Transverse colon (tissue), 4 donors: ENCODE data around the gene VWA3B. TPM values are rescaled to one million over a fixed set of nuclear protein-coding genes. Genes with fewer than 3 reads are reported as not detected.
A peak's percentile ranks its signal among the peaks of the same experiment; 100 is the strongest.

Source experiments
- DNase-seq: peaks from one replicate; pipeline ENCODE4 v3.0.0-alpha.2; 2019
- H3K27ac ChIP-seq, 4 donors: fragments of 200-600 bp; sonication (generic); 2 replicates each; pipeline ENCODE4 v1.5.1; 2016 to 2018; ENCODE audit warnings: inconsistent platforms in 4 of 4
- H3K27me3 ChIP-seq: fragments of 200-600 bp; sonication (generic); 2 replicates; pipeline ENCODE4 v1.5.1; 2017; ENCODE audit warnings: inconsistent platforms
- H3K36me3 ChIP-seq, 4 donors: fragments of 200-600 bp; sonication (generic); 2 replicates each; pipeline ENCODE4 v1.5.1; 2017 to 2019; ENCODE audit warnings: inconsistent platforms in 4 of 4
- H3K4me1 ChIP-seq, 4 donors: fragments of 200-600 bp; sonication (generic); 2 replicates each; pipeline ENCODE4 v1.5.1; 2017 to 2020; ENCODE audit warnings: inconsistent platforms in 4 of 4
- H3K4me3 ChIP-seq, 4 donors: fragments of 200-600 bp; sonication (generic); 1 replicate in 1 of 4; 2 replicates in 3 of 4; pipeline versions ENCODE4 v1.5.1 to v1.6.1; 2017 to 2019; ENCODE audit warnings: inconsistent platforms in 4 of 4
- H3K9me3 ChIP-seq, 2 donors: fragments of 200-600 bp; sonication (generic); 2 replicates each; pipeline ENCODE4 v1.5.1; 2017 to 2019; ENCODE audit warnings: inconsistent platforms in 2 of 2
- CTCF ChIP-seq, 5 experiments: fragments of 200-600 bp in 3 of 5; fragments of 450-650 bp in 2 of 5; sonication (generic) in 3 of 5; IDR thresholded peaks; 1 replicate in 2 of 5; 2 replicates in 3 of 5; pipeline ENCODE4 v1.5.1; 2016 to 2017; ENCODE audit warnings: antibody characterized with exemption in 5 of 5, inconsistent platforms in 3 of 5, mild to moderate bottlenecking in 2 of 5, moderate library complexity in 1 of 5
- EP300 ChIP-seq: sonication (generic); formaldehyde crosslinking; IDR thresholded peaks from one replicate; pipeline ENCODE4 v1.6.1; 2017; ENCODE audit warnings: antibody characterized with exemption, low read depth
- POLR2A ChIP-seq: fragments of 450-650 bp; IDR thresholded peaks from one replicate; pipeline ENCODE4 v1.6.1; 2016; ENCODE audit warnings: antibody characterized with exemption, mild to moderate bottlenecking, moderate library complexity
- POLR2AphosphoS5 ChIP-seq, 3 donors: sonication (generic); formaldehyde crosslinking; IDR thresholded peaks; one replicate each; pipeline ENCODE4 v1.6.1; 2016; ENCODE audit warnings: antibody characterized with exemption in 3 of 3
- WGBS, 2 donors: methylation state at CpG; one replicate each; pipeline ENCODE4 v1.1.5; 2018; ENCODE audit warnings: low coverage in 1 of 2; 5-methylcytosine and 5-hydroxymethylcytosine counted together
- in situ Hi-C, 4 donors: fragments of 200-750 bp; cut with MboI; loops; one replicate each; pipeline versions ENCODE4 v1.15.0 to v1.15.1; 2017; ENCODE audit warnings: low sequenced_read_pairs in 3 of 4, low pct_ligation_motif_present in 1 of 4, low pct_unique_long_range_greater_than_20kb in 1 of 4
- intact Hi-C: fragments of 100-400 bp; cut with DNase I; formaldehyde crosslinking; loops from one replicate; pipeline ENCODE4 v1.15.1; 2023; ENCODE audit warnings: low total_unique reads
- total RNA-seq, 4 donors: library from RNA; depleted of rRNA; stranded (reverse); fragments of >200 nt; gene quantifications; one replicate each; pipeline ENCODE4 v1.1.0, GENCODE V29; 2016

VWA3B gene
- total RNA-seq, 4 donors from 2014 or later = 0.41 to 0.48 TPM; not detected in 2

- peak; percentile 15 for DNase-seq
- peaks cover 74% of the 10 kb centered on the region for H3K27me3 ChIP-seq
- no peak within 1 kb of the TSS for H3K27ac ChIP-seq
- no peaks in the 10 kb centered on the region for H3K36me3 ChIP-seq
- WGBS, 2 donors = 21% methylated on average over 69 of the region's 72 CpGs; no CpG with 5 or more reads in 1 of the 2 donors
- peak within 1 kb of the TSS in 2 of 4 donors; percentile 18 to 37 for H3K4me3 ChIP-seq
- H3K4me1 ChIP-seq = peaks cover 0 to 15% (median 9%) of the 10 kb centered on the region in 4 donors
- TF ChIP-seq POLR2AphosphoS5 (IDR thresholded peaks at IDR 0.05) (no peak), POLR2A (no peak), EP300 (no peak), CTCF (IDR thresholded peaks at IDR 0.05) (no peak)
- in situ Hi-C loops (no loop called here), intact Hi-C loops (no loop called here)
- H3K9me3 ChIP-seq = no peaks in the 10 kb centered on the region
Observed at GRCh38 chr2:98346311-98347236, 259.6 kb downstream of the VWA3B start, which contains the start of gene CNGA3. CNGA3 (plus strand) TSS chr2:98346456; CDS start chr2:98369976, 23,520 bp downstream.

GRCh38 chr2:98347298-98348065 lies 260.5 kb downstream of the VWA3B start:
- Histone ChIP-seq H3K4me1 (peaks cover 0 to 15% (median 9%) of the 10 kb centered on the region in 4 donors), H3K27ac (no peak overlapping the region), H3K9me3 (no peaks in the 10 kb centered on the region), H3K36me3 (no peaks in the 10 kb centered on the region), H3K4me3 (no peak overlapping the region), H3K27me3 (peaks cover 74% of the 10 kb centered on the region)
- TF ChIP-seq POLR2AphosphoS5 (IDR thresholded peaks at IDR 0.05) = no peak
- no peak for TF ChIP-seq EP300
- TF ChIP-seq POLR2A = no peak
- no peak for TF ChIP-seq CTCF (IDR thresholded peaks at IDR 0.05)
- in situ Hi-C loops = no loop called here
- DNase-seq = no peak
- 29% methylated on average over 52 of the region's 54 CpGs; no CpG with 5 or more reads in 1 of the 2 donors for WGBS, 2 donors
- intact Hi-C loops = no loop called here

GRCh38 chr2:98348066-98348561 lies 261.1 kb downstream of the VWA3B start:
- no peak for TF ChIP-seq EP300
- no peak for TF ChIP-seq CTCF (IDR thresholded peaks at IDR 0.05)
- TF ChIP-seq POLR2A = no peak
- TF ChIP-seq POLR2AphosphoS5 (IDR thresholded peaks at IDR 0.05) = no peak
- 28% methylated on average over 15 of the region's 15 CpGs; no CpG with 5 or more reads in 1 of the 2 donors for WGBS, 2 donors
- no peak for DNase-seq
- no peak overlapping the region for H3K4me3 ChIP-seq
- H3K4me1 ChIP-seq = peaks cover 0 to 15% (median 9%) of the 10 kb centered on the region in 4 donors
- no peak overlapping the region for H3K27ac ChIP-seq
- intact Hi-C loops (no loop called here), in situ Hi-C loops (no loop called here)
- H3K9me3 ChIP-seq = no peaks in the 10 kb centered on the region
- peaks cover 74% of the 10 kb centered on the region for H3K27me3 ChIP-seq
- no peaks in the 10 kb centered on the region for H3K36me3 ChIP-seq

GRCh38 chr2:98350411-98350810 lies 263.4 kb downstream of the VWA3B start:
- Histone ChIP-seq H3K27ac (no peak overlapping the region), H3K36me3 (no peaks in the 10 kb centered on the region), H3K4me1 (peaks cover 0 to 15% (median 9%) of the 10 kb centered on the region in 4 donors), H3K9me3 (no peaks in the 10 kb centered on the region), H3K27me3 (peaks cover 55% of the 10 kb centered on the region), H3K4me3 (no peak overlapping the region)
- intact Hi-C loops = no loop called here
- DNase-seq = no peak
- TF ChIP-seq CTCF (IDR thresholded peaks at IDR 0.05) (no peak), POLR2A (no peak), EP300 (no peak), POLR2AphosphoS5 (IDR thresholded peaks at IDR 0.05) (no peak)
- in situ Hi-C loops = no loop called here
- 80 to 92% methylated on average over 1 of the region's 1 CpG for WGBS, 2 donors
